ENCODE measurements around the gene UNC13B.

- TF ChIP-seq EZH2 (IDR thresholded peaks at IDR 0.05; ENCODE audit: borderline replicate concordance) = no peak
- TF ChIP-seq CTCF (IDR thresholded peaks at IDR 0.05; ENCODE audit: poor library complexity) = no peak
- TF ChIP-seq EZH2phosphoT487 (IDR thresholded peaks at IDR 0.05; ENCODE audit: low read depth, severe bottlenecking, unreplicated experiment) = no peak
These were observed 133.7 kb downstream of the UNC13B start for GRCh38 chr9:35295369-35296036.
